ENCODE results near the gene RIN2.

DNA sequence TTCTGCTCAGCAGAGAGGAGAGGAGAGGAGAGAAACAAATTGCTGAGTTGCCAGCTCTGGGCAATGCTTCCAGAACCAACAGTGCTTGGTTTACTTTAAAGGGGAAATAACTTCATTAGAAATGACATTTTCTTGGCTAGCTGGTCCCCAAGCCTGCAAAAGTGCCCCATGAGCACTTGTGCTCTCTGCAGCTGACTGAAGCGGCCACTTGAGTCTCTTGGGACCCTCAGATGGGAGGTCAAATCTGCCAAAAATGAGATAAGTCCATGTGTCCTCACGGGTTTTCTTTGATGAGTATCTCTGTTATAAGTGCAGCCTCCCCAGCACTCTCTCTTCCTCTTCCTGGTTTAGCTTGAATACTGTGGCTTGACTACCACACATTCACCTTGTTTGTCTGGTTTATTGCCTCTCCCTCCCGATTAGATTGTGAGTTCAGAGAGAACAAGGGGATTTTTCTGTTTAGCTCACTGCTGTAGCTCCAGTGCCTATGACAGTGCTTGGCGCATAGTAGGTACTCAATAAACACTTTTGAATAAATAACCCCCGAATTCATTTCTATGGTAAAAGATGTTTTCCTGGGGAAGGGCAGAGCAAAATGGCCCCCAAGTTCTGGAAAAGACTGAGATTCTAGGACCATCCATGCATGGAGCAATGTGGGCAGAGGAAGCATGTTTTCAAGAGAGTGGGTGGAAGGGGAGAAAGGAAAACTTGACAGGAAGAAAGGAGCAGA is 7.0 kb upstream of the RIN2 start:
- TF ChIP-seq, protein P1, sequence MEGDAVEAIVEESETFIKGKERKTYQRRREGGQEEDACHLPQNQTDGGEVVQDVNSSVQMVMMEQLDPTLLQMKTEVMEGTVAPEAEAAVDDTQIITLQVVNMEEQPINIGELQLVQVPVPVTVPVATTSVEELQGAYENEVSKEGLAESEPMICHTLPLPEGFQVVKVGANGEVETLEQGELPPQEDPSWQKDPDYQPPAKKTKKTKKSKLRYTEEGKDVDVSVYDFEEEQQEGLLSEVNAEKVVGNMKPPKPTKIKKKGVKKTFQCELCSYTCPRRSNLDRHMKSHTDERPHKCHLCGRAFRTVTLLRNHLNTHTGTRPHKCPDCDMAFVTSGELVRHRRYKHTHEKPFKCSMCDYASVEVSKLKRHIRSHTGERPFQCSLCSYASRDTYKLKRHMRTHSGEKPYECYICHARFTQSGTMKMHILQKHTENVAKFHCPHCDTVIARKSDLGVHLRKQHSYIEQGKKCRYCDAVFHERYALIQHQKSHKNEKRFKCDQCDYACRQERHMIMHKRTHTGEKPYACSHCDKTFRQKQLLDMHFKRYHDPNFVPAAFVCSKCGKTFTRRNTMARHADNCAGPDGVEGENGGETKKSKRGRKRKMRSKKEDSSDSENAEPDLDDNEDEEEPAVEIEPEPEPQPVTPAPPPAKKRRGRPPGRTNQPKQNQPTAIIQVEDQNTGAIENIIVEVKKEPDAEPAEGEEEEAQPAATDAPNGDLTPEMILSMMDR (conservative IDR thresholded peaks at IDR 0.05) = no peak
- TF ChIP-seq ZFX (IDR thresholded peaks at IDR 0.05) = no peak

Measured in C4-2B (cell line).